OCI-LY3 (cell line): ENCODE results near the gene MAML2.

ENCODE experiments used
- H2AFZ ChIP-seq: fragments of 200-600, 300-600 bp; shearing (Covaris generic); 2 replicates; pipeline ENCODE4 v1.6.0; 2014; ENCODE audit warnings: antibody characterized with exemption, low read depth, low read length
- H3K27ac ChIP-seq: fragments of 200-600, 300-600 bp; sonication (generic); 2 replicates; pipeline ENCODE4 v1.5.1; 2014; ENCODE audit warnings: mild to moderate bottlenecking, low read length, moderate library complexity, mixed read lengths
- H3K27me3 ChIP-seq: fragments of 200-600, 300-600 bp; sonication (generic); 2 replicates; pipeline ENCODE4 v1.6.1; 2014; ENCODE audit warnings: low read depth, low read length, mixed read lengths
- H3K36me3 ChIP-seq: fragments of 200-600, 300-600 bp; sonication (generic); replicated peaks from 2 replicates; pipeline ENCODE3; 2014; ENCODE audit warnings: low read depth, low read length, mixed read lengths
- H3K4me1 ChIP-seq: fragments of 300-600, 200-600 bp; sonication (generic); 2 replicates; pipeline ENCODE4 v1.6.1; 2014; ENCODE audit warnings: low read length, mixed read lengths
- H3K4me2 ChIP-seq: fragments of 200-600, 300-600 bp; sonication (generic); 2 replicates; pipeline ENCODE4 v1.6.1; 2014; ENCODE audit warnings: low read length, mixed read lengths
- H3K4me3 ChIP-seq: fragments of 300-600, 200-600 bp; sonication (generic); 2 replicates; pipeline ENCODE4 v1.5.1; 2014; ENCODE audit warnings: antibody characterized with exemption, mild to moderate bottlenecking, low read length, moderate library complexity
- H3K79me2 ChIP-seq: fragments of 300-600, 200-600 bp; shearing (Covaris generic); 2 replicates; pipeline ENCODE4 v1.6.1; 2014; ENCODE audit warnings: mild to moderate bottlenecking, low read length, mixed read lengths
- H3K9ac ChIP-seq: fragments of 300-600, 200-600 bp; shearing (Covaris generic); 2 replicates; pipeline ENCODE4 v1.6.0; 2014; ENCODE audit warnings: mild to moderate bottlenecking, low read length, moderate library complexity
- H3K9me3 ChIP-seq: fragments of 200-600, 300-600 bp; shearing (Covaris generic); 2 replicates; pipeline ENCODE4 v1.6.1; 2014; ENCODE audit warnings: low read length, mixed read lengths; ENCODE audit not compliant: insufficient read depth
- H4K20me1 ChIP-seq: fragments of 200-600, 300-600 bp; sonication (generic); 2 replicates; pipeline ENCODE4 v1.6.1; 2016; ENCODE audit warnings: low read length, mixed read lengths; ENCODE audit not compliant: insufficient read depth
- CTCF ChIP-seq: fragments of 200-600, 300-600 bp; sonication (generic); IDR thresholded peaks from 2 replicates; pipeline ENCODE4 v1.5.1; 2014; ENCODE audit warnings: antibody characterized with exemption, low read length, low read depth
- EZH2phosphoT487 ChIP-seq: fragments of 200-600 bp; shearing (Covaris generic); IDR thresholded peaks from 2 replicates; pipeline ENCODE4 v1.6.1; 2018; ENCODE audit warnings: antibody characterized with exemption, mixed run types, low read depth

Gene MAML2

GRCh38 chr11:96035740-96036078, 307.3 kb downstream of the MAML2 start:
- no peaks in the 10 kb centered on the region for H3K27me3 ChIP-seq
- H3K27ac ChIP-seq, result no peak overlapping the region

GRCh38 chr11:96035031-96035739, 307.8 kb downstream of the MAML2 start:
- H2AFZ ChIP-seq, result no peak overlapping the region
- H3K27me3 ChIP-seq, result no peaks in the 10 kb centered on the region
- no peak overlapping the region for H3K4me3 ChIP-seq
- H4K20me1 ChIP-seq, result no peaks in the 10 kb centered on the region
- no peak overlapping the region for H3K4me2 ChIP-seq
- TF ChIP-seq EZH2phosphoT487 (no peak), CTCF (no peak)
- no peaks in the 10 kb centered on the region for H3K36me3 ChIP-seq
- no peak overlapping the region for H3K27ac ChIP-seq
- no peaks in the 10 kb centered on the region for H3K79me2 ChIP-seq
- H3K4me1 ChIP-seq, result peaks cover 6% of the 10 kb centered on the region
- no peaks in the 10 kb centered on the region for H3K9me3 ChIP-seq
- H3K9ac ChIP-seq, result no peak overlapping the region

More at GRCh38 chr11:96035740-96036078, 307.3 kb downstream of the MAML2 start:
- Histone ChIP-seq H3K36me3 (no peaks in the 10 kb centered on the region), H3K4me3 (no peak overlapping the region), H3K4me1 (0 out of 2 replicates have a peak, but pooled peaks cover under 1% of the 10 kb centered on the region), H3K79me2 (no peaks in the 10 kb centered on the region), H2AFZ (no peak overlapping the region), H4K20me1 (no peaks in the 10 kb centered on the region), H3K4me2 (no peak overlapping the region), H3K9ac (no peak overlapping the region), H3K9me3 (no peaks in the 10 kb centered on the region)
- TF ChIP-seq CTCF (no peak), EZH2phosphoT487 (no peak)

DNA sequence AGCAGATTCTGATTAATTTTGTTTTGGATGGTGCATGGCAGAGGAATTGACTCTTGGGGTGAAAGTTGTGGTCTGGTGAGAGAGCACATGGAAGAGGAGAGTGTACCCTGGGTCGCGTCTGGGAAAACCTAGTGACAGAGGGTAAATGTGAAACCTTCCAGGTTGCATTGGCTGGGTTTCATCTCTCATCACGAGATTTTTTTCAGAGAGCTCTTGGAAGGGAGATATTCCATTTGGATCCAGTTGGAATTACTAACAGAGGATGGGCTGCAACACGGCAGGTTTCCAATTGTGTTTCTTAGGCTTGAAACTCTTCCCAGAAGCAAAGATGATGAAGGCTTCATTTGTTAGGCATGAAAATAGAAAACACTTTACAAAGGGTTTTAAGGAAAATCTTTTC, 309.4 kb downstream of the MAML2 start:
- H3K36me3 ChIP-seq, result no peaks in the 10 kb centered on the region
- no peak overlapping the region for H3K4me3 ChIP-seq
- no peaks in the 10 kb centered on the region for H3K27me3 ChIP-seq
- H3K79me2 ChIP-seq, result no peaks in the 10 kb centered on the region
- H3K4me1 ChIP-seq, result peaks cover 21% of the 10 kb centered on the region
- H2AFZ ChIP-seq, result no peak overlapping the region
- H4K20me1 ChIP-seq, result no peaks in the 10 kb centered on the region
- H3K9me3 ChIP-seq, result no peaks in the 10 kb centered on the region
- no peak overlapping the region for H3K27ac ChIP-seq
- TF ChIP-seq CTCF, result no peak
- no peak for TF ChIP-seq EZH2phosphoT487
- no peak overlapping the region for H3K9ac ChIP-seq
- no peak overlapping the region for H3K4me2 ChIP-seq

DNA sequence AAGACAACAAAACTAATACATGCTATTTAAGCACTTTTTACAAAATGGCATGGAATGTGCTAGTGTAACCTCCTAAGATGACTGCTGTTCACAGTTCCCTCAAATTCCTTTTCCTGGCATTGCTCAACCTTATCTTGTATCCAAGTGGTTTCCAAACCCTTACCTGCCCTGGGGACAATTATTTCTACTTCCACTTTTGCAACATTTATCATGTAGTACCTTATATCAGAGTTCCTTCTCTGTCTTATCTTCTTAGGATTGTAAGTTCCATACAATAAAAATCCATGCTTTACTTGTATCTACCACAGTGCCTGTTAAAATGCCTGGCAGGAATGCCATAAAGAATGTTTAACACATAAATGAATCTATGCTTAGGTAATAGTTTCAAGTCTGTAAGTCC, 309.9 kb downstream of the MAML2 start:
- Histone ChIP-seq H3K4me2 (no peak overlapping the region), H3K9ac (no peak overlapping the region), H3K4me1 (peaks cover 26% of the 10 kb centered on the region), H4K20me1 (no peaks in the 10 kb centered on the region), H3K9me3 (no peaks in the 10 kb centered on the region), H3K36me3 (no peaks in the 10 kb centered on the region), H3K79me2 (no peaks in the 10 kb centered on the region), H3K27ac (no peak overlapping the region), H3K27me3 (no peaks in the 10 kb centered on the region), H2AFZ (no peak overlapping the region), H3K4me3 (no peak overlapping the region)
- TF ChIP-seq EZH2phosphoT487, result no peak
- no peak for TF ChIP-seq CTCF
